GM21526 (cell line): ENCODE data around the gene MARS1.

Experiments used
- ATAC-seq: cut with Tn5 transposase; IDR thresholded peaks from one replicate; pipeline ENCODE4 v1.9.1; 2021; ENCODE audit warnings: moderate library complexity; ENCODE audit not compliant: unreplicated experiment, low FRiP score

The MARS1 gene

GRCh38 chr12:57456737-57457490, 31.0 kb upstream of the MARS1 start:
- ATAC-seq, result no peak

DNA sequence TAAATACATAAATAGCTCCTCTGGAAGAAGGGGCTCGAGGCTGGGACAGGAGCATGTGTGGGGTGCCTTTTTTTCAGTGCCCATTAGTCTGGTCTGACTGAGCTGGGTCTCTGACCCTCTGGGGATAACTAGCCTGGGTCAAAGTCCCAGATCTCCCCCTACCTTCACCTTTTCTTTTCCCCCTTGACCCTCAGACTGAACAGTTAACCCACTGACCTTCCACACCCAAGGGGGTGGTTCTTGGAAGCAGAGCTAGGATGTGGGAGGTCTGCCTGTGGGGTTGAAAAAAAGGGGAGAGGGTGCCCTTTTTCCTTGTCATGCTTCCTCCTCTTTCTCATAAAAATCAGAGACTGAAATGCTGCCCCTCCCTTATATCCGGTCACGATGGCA, 29.2 kb upstream of the MARS1 start:
- no peak for ATAC-seq

- ATAC-seq, result peak; percentile 54
Measured at GRCh38 chr12:57459055-57459749, 28.7 kb upstream of the MARS1 start.

GRCh38 chr12:57459750-57460467, 28.0 kb upstream of the MARS1 start, which contains the start of gene GLI1:
Gene GLI1, plus strand, starts transcription at chr12:57459785. Its CDS starts 3,907 bp downstream, at chr12:57463692.
- no peak for ATAC-seq

- ATAC-seq, result no peak
Measured at GRCh38 chr12:57460468-57460784, 27.4 kb upstream of the MARS1 start.

- ATAC-seq, result no peak
Measured at GRCh38 chr12:57460841-57461275, 27.0 kb upstream of the MARS1 start.

GRCh38 chr12:57461276-57461916, 26.5 kb upstream of the MARS1 start:
- ATAC-seq, result no peak

GRCh38 chr12:57461917-57462250, 26.0 kb upstream of the MARS1 start:
- no peak for ATAC-seq

GRCh38 chr12:57462251-57462911, 25.5 kb upstream of the MARS1 start:
- ATAC-seq, result peak; percentile 69

- no peak for ATAC-seq
Measured at GRCh38 chr12:57462912-57463253, 25.0 kb upstream of the MARS1 start.

DNA sequence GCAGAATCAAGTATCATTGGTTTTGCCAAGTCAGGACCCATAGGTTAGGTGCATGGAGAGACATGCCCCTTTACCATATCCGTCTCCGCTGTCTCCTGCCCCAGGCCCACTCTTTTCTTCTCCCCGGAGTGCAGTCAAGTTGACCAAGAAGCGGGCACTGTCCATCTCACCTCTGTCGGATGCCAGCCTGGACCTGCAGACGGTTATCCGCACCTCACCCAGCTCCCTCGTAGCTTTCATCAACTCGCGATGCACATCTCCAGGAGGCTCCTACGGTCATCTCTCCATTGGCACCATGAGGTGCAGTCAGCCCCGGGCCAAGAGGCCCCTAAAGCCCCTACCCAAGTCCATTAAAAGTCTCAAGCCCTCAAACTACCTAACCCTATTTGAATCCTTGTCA, 23.3 kb upstream of the MARS1 start:
- no peak for ATAC-seq

DNA sequence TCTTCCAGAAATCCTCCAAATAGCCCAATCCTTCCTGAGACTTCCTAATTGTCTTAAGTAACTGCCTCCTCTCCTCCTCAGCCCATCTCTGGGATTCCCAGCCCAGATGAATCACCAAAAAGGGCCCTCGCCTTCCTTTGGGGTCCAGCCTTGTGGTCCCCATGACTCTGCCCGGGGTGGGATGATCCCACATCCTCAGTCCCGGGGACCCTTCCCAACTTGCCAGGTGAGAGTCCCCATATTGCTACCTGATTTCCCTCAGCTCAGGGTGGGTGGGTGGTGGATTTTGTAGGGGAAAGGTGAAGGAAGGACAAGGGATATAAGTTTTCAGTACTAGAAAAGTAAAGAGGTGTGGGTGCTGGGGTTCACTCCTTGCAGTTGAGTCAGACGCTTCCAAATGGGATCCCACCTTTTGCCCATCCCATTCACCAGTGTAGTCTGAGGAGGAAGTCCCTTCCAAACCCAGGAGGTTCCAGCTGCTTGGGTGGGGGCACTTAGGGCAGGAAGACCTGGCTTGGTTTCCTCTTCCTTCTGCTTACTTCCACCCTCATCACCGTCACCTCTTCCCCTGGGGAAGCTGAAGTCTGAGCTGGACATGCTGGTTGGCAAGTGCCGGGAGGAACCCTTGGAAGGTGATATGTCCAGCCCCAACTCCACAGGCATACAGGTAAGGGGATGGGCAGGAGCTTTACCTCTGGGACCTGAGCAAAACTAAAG, 22.7 kb upstream of the MARS1 start:
- ATAC-seq, result no peak

- no peak for ATAC-seq
Measured at GRCh38 chr12:57465747-57466505, 21.9 kb upstream of the MARS1 start.

DNA sequence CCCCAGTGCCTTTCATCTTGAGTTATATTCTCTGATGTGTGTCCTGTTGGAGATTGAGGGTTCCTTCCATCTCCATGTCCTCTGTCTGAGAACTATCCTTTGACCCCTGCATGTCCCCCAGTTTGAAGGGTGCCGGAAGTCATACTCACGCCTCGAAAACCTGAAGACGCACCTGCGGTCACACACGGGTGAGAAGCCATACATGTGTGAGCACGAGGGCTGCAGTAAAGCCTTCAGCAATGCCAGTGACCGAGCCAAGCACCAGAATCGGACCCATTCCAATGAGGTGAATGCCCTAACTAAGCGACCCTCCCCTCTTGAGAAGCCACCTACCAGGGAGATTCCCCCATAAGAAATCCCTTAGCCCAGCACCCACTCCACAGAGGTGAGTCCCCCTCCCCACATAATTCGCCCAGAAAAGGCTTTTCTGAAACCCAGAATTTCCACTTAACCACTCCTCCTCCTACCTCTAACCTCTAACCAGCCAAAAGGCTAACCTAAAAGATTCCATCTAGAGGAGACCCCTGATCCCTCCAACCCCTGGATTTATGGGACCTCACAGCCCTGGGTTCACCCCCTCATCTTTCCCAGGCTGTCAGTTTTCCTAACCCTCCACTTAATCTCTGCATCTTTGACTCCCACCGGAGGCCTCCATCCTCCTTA, 20.5 kb upstream of the MARS1 start:
- no peak for ATAC-seq

DNA sequence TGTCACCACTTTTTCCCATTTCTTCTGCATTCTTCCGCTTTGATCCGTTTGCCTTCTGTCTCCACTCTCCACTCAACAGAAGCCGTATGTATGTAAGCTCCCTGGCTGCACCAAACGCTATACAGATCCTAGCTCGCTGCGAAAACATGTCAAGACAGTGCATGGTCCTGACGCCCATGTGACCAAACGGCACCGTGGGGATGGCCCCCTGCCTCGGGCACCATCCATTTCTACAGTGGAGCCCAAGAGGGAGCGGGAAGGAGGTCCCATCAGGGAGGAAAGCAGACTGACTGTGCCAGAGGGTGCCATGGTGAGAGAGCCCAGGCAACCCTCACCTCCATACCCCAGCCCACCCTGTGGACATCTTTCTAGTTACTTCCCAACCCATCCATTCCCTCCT, 20.0 kb upstream of the MARS1 start:
- no peak for ATAC-seq

DNA sequence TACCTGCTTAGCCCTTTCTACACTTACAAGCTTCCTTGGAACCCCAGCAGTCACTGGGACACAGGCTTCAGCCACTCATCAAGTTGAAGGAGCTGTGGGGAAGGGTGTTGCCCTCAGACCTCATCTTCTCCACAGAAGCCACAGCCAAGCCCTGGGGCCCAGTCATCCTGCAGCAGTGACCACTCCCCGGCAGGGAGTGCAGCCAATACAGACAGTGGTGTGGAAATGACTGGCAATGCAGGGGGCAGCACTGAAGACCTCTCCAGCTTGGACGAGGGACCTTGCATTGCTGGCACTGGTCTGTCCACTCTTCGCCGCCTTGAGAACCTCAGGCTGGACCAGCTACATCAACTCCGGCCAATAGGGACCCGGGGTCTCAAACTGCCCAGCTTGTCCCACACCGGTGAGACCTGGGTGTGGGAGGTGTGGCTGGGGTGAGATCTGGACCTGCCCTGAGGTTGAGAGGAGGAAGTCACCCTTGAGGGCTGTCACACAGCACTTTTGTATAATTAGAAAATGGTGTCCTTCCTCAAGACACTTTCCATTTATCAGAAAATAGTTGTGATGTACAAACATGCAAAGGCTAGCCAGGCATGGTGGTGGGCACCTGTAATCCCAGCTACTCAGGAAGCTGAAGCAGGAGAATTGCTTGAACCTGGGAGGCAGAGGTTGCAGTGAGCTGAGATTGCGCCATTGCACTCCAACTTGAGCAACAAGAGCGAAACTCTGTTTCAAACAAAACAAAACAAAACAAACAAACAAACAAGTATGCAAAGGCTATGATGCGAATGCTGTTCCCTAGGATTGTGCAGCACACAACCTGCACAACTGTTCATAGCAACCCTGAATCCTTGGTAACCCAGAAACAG, 18.3 kb upstream of the MARS1 start:
- no peak for ATAC-seq

DNA sequence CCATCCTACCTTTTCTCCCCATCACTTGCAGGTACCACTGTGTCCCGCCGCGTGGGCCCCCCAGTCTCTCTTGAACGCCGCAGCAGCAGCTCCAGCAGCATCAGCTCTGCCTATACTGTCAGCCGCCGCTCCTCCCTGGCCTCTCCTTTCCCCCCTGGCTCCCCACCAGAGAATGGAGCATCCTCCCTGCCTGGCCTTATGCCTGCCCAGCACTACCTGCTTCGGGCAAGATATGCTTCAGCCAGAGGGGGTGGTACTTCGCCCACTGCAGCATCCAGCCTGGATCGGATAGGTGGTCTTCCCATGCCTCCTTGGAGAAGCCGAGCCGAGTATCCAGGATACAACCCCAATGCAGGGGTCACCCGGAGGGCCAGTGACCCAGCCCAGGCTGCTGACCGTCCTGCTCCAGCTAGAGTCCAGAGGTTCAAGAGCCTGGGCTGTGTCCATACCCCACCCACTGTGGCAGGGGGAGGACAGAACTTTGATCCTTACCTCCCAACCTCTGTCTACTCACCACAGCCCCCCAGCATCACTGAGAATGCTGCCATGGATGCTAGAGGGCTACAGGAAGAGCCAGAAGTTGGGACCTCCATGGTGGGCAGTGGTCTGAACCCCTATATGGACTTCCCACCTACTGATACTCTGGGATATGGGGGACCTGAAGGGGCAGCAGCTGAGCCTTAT, 17.4 kb upstream of the MARS1 start:
- no peak for ATAC-seq
